ENCODE measurements around the gene ZNHIT3. TPM values are rescaled to one million over a fixed set of nuclear protein-coding genes. Genes with fewer than 3 reads are reported as not detected.

The ZNHIT3 gene
- total RNA-seq, 4 donors from 2014 or later: 21.0 to 31.5 (median 26.8) TPM

DNA sequence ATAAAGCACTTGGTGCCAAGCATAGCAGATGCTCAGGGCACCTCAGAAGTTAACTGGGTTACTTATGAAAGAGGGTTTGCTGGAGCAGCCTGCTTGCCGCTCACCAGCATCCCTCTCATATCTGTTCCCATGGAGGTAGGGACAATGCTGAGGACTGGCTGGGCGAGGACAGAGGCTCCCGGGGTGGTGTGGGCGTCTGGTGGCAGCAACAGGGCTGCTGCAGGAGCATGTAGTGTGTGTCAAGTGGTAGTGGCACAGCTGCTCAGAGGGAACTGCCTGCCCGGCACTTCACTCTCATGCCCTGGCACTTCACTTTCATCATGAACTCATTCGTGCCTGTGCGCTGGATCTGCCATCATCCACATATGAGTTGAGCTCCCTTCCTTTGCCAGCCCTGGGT is 26.9 kb upstream of the ZNHIT3 start:
- DNase-seq (ENCODE audit: low spot score in 2 of 2): no peak
- Histone ChIP-seq H3K27ac (no peak overlapping the region), H3K36me3 (no peaks in the 10 kb centered on the region), H3K27me3 (peaks cover 0 to 31% of the 10 kb centered on the region in 2 donors), H3K9me3 (no peaks in the 10 kb centered on the region), H3K4me3 (no peak overlapping the region), H3K4me1 (no peaks in the 10 kb centered on the region)
- no peak for TF ChIP-seq POLR2A (IDR thresholded peaks at IDR 0.05)
- TF ChIP-seq, protein P1, sequence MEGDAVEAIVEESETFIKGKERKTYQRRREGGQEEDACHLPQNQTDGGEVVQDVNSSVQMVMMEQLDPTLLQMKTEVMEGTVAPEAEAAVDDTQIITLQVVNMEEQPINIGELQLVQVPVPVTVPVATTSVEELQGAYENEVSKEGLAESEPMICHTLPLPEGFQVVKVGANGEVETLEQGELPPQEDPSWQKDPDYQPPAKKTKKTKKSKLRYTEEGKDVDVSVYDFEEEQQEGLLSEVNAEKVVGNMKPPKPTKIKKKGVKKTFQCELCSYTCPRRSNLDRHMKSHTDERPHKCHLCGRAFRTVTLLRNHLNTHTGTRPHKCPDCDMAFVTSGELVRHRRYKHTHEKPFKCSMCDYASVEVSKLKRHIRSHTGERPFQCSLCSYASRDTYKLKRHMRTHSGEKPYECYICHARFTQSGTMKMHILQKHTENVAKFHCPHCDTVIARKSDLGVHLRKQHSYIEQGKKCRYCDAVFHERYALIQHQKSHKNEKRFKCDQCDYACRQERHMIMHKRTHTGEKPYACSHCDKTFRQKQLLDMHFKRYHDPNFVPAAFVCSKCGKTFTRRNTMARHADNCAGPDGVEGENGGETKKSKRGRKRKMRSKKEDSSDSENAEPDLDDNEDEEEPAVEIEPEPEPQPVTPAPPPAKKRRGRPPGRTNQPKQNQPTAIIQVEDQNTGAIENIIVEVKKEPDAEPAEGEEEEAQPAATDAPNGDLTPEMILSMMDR (IDR thresholded peaks at IDR 0.05): no peak
- no peak for TF ChIP-seq EP300 (IDR thresholded peaks at IDR 0.05)
- WGBS, 2 donors: 68 to 75% methylated on average over 7 of the region's 7 CpGs

DNA sequence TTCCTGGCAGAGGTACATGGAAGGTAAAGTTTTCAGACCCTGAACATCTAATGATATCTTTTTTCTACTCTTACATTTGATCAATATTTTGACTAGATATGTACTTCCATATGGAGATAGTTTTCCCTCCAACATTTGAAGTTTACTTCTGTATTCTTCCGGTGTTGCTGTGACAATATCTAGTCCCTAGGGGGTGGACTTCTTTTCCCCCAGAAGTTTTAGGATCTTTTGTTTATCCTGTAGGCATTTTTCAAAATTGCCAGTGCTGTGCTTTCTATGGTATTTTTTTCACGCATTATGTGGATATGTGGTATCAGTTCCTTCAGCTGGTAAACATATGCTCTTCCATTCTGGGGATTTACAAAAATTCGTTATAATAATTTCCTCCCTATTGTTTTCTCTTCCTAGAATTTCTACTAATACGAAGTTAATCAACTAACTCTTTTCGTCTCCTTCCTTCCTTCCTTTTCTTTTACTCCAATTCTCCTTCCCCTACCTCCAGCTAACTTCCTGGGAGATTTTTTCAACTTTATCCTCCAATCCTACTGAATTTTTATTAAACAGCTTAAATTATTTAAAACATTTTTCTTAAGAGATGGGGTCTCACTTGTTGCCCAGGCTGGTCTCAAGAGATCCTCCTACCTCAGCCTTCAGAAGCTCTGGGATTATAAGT is 26.1 kb upstream of the ZNHIT3 start:
- no peaks in the 10 kb centered on the region for H3K4me1 ChIP-seq
- peaks cover 0 to 39% of the 10 kb centered on the region in 2 donors for H3K27me3 ChIP-seq
- WGBS, 2 donors: 65 to 71% methylated on average over 5 of the region's 5 CpGs
- DNase-seq (ENCODE audit: low spot score in 2 of 2): no peak
- TF ChIP-seq POLR2A (IDR thresholded peaks at IDR 0.05) (no peak), EP300 (IDR thresholded peaks at IDR 0.05) (no peak)
- TF ChIP-seq, protein P1 (IDR thresholded peaks at IDR 0.05): no peak
- no peak overlapping the region for H3K4me3 ChIP-seq
- H3K36me3 ChIP-seq: no peaks in the 10 kb centered on the region
- H3K27ac ChIP-seq: no peak overlapping the region
- H3K9me3 ChIP-seq: no peaks in the 10 kb centered on the region

DNA sequence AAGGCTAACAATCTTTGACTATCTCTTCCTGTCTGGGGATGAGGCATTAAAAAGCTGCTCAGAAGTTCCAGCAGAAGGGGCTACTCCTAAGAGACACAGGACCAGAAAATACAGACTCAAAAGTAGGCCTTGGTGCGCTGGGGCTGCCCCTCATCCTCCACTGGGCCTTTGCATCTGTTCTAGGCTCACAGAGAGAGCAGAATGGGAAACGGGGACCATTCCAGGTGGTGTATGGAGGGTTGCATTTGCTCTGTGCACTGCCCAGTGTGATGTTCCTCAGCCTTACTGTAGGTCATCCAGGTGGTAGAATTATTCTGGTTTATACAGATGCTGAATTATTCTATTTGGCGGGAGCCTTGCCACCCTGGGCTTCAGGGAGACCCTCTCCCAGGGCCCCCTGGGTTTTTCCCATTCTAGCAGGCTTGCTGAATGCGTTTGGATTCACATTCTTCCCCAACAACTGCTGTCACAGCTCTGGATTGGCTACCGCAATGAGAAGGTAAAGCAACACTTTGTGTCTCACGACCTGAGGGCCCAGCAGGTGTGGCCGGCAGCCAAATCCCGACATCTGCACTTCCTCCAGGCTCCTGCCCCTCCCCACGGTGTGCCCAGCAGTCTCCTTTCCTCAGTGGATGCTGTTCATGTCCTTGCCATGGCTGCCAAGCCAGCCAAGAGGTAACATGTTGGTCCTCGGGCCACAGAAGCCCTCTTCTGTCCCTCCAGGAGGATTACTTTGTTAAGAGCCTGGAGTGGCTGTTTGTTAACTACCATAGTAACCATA is 25.0 kb upstream of the ZNHIT3 start:
- H3K9me3 ChIP-seq: no peaks in the 10 kb centered on the region
- 58 to 60% methylated on average over 10 of the region's 10 CpGs for WGBS, 2 donors
- no peak for DNase-seq (ENCODE audit: low spot score in 2 of 2)

DNA sequence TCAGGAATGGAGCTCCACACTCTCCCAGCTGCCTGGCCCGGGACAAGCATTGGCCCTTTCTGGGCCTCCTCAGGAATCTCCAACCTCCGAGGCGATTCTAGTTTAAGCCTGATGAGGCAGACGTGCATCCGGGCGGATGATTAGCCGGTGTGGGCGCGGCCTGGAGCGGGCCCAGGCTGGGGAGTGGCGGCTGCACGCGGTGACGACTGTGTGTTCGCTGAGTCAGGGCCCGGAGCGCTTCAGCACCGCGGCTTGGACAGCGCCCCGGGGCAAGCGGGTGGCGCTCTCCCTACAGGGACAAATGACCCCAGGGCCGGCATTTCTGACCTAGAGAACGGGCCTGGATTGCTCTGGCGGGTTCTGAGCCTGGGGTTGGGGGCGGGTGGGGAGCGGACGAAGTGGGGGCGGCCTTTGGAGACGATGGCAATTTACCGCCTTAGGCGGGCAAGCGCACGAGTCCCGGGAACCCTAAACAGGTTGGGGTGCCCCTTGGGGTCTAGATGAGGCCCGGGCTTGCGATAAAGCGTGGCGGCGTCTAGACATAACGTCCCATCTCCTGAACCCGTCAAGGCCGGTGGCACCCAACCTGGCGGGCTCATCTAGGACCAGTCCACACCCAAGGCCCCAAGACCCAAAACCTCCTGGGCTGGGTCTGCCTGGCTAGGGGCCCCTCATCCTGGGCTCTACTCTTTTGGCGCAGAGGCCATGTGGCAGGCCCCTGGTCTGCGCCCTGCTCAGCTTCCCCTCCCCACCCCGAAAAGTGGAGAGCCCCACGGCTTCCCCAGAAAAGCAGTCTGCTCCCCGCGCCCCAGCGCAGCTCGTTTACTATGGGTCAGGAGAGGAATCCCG is 22.3 kb upstream of the ZNHIT3 start:
- WGBS, 2 donors: 17 to 37% methylated on average over 22 to 32 of the region's 54 CpGs
- no peak for DNase-seq (ENCODE audit: low spot score in 2 of 2)

More for the DNA sequence above, 25.0 kb upstream of the ZNHIT3 start:
- Histone ChIP-seq H3K4me1 (no peaks in the 10 kb centered on the region), H3K27me3 (peaks cover 0 to 50% of the 10 kb centered on the region in 2 donors), H3K4me3 (no peak overlapping the region), H3K36me3 (no peaks in the 10 kb centered on the region), H3K27ac (no peak overlapping the region)
- TF ChIP-seq EP300 (IDR thresholded peaks at IDR 0.05): no peak
- no peak for TF ChIP-seq POLR2A (IDR thresholded peaks at IDR 0.05)
- TF ChIP-seq, protein P1 (IDR thresholded peaks at IDR 0.05): no peak

More for the DNA sequence above, 22.3 kb upstream of the ZNHIT3 start:
- H3K27ac ChIP-seq: no peak overlapping the region
- no peaks in the 10 kb centered on the region for H3K9me3 ChIP-seq
- no peaks in the 10 kb centered on the region for H3K4me1 ChIP-seq
- H3K36me3 ChIP-seq: no peaks in the 10 kb centered on the region
- peaks cover 0 to 69% of the 10 kb centered on the region in 2 donors for H3K27me3 ChIP-seq
- TF ChIP-seq POLR2A (IDR thresholded peaks at IDR 0.05) (no peak), EP300 (IDR thresholded peaks at IDR 0.05) (no peak)
- TF ChIP-seq, protein P1 (IDR thresholded peaks at IDR 0.05): no peak
- no peak overlapping the region for H3K4me3 ChIP-seq

All from tibial nerve (tissue), 4 donors.